ENCODE results near the gene CHRM4. TPM values are rescaled to one million over a fixed set of nuclear protein-coding genes. Genes with fewer than 3 reads are reported as not detected.

Gene CHRM4
- total RNA-seq, 1 donor from 2014 or later: 0.35 TPM

GRCh38 chr11:46392421-46393230 is 1.1 kb upstream of the CHRM4 start:
- Mint-ChIP-seq H3K27ac (peak overlapping the region; percentile 35), H3K27me3 (peaks cover 25% of the 10 kb centered on the region), H3K4me1 (peaks cover 24% of the 10 kb centered on the region), H3K9me3 (no peaks in the 10 kb centered on the region), H3K4me3 (peak overlapping the region; percentile 70), H3K36me3 (ENCODE audit: low read depth) (peaks cover 12% of the 10 kb centered on the region)
- intact Hi-C loops (cut with micrococcal nuclease): loop anchor here (1.0 to 2.0 kb wide), 3 partner anchors 11 to 508 kb away; partner anchors contain the start of genes DGKZ, MAPK8IP1 and MDK
- DNase-seq (peak; percentile 74), ATAC-seq (ENCODE audit: low read depth) (peak; percentile 90)
- CTCF ChIA-PET: interaction anchor here (1.5 to 1.8 kb wide), 2 partner anchors 24 to 97 kb away, joined by 4 read pairs; no protein-coding TSS in a partner anchor
- POLR2A ChIA-PET: no interaction called here
- TF ChIP-seq CTCF (IDR thresholded peaks at IDR 0.05): no peak

DNA sequence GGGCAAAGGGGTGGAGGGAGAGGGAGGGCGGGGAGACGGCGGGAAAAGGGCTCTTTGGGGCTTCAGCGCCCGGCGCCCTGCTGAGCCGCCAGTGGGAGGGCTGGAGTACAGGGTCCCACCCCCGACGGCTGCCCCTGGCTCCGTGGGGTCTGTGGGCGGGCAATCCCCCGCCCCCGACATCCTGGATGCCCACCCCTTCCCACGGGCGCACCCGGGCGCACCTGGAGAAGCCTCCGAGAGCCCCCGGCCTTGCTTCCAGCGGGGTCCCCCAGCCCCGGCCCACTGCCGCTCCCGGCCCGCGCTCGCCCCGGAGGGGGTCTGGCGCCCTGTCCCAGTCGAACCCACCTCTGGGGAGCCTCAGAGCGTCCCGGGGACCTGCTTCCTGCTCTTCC is 394 bp downstream of the CHRM4 start:
- DNase-seq: no peak
- no peak for TF ChIP-seq CTCF (IDR thresholded peaks at IDR 0.05)
- CTCF ChIA-PET: interaction anchor here (1.8 kb wide), 1 partner anchor 23 kb away, joined by 4 read pairs; no protein-coding TSS in a partner anchor
- Mint-ChIP-seq H3K27ac (no peak overlapping the region), H3K4me3 (no peak overlapping the region), H3K4me1 (peaks cover 24% of the 10 kb centered on the region), H3K9me3 (no peaks in the 10 kb centered on the region), H3K27me3 (peaks cover 37% of the 10 kb centered on the region), H3K36me3 (ENCODE audit: low read depth) (no peaks in the 10 kb centered on the region)
- intact Hi-C loops (cut with micrococcal nuclease): no loop called here
- POLR2A ChIA-PET: no interaction called here
- ATAC-seq (ENCODE audit: low read depth): no peak

DNA sequence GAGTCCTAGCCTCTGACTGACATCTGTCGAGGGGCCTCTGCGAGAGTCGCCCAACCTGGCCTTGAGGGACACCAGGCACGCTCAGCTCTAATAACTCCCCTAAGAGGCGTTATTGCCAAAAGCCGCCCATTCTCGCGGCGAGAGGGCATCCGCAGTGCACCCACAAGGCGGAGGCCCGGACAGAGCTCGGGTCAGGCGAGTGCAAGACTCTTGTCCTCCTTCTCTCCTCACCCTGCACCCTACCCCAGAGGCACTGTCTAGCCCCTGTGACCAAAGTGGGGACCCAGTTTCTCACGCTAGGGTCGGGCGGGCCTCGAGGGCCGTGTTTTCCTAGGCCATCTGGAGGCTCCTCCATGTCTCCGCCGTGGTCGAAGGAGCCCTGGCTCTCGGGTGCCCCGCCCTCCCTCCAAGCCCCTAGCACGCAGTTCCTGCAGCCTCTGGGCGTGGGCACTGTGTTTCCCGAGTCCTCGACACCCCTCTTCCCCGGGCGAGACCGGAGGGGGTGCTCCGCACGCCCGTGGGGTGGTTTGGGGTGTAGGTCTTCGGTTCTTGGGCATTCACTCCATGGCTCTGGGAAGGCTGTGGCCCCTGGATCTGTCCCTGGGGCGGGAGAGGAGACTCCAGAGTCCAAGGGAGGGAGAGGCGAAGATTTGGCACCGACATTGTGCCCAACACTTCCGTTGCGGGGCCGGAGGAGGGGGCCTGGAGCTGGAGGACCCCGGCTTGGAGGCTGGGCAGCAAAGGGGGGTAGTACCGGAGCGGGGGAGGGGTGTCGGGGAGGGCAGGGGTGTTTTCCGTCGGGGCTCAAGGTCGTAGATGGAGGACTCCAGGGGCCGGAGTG is 1.0 kb downstream of the CHRM4 start:
- Mint-ChIP-seq H3K27me3 (peaks cover 43% of the 10 kb centered on the region), H3K36me3 (ENCODE audit: low read depth) (no peaks in the 10 kb centered on the region), H3K4me3 (no peak overlapping the region), H3K9me3 (no peaks in the 10 kb centered on the region), H3K4me1 (peaks cover 24% of the 10 kb centered on the region), H3K27ac (no peak overlapping the region)
- CTCF ChIA-PET: no interaction called here
- no peak for DNase-seq
- no peak for TF ChIP-seq CTCF (IDR thresholded peaks at IDR 0.05)
- POLR2A ChIA-PET: no interaction called here
- no peak for ATAC-seq (ENCODE audit: low read depth)
- intact Hi-C loops (cut with micrococcal nuclease): no loop called here

GRCh38 chr11:46389450-46390330 is 1.9 kb downstream of the CHRM4 start:
- Mint-ChIP-seq H3K9me3 (no peaks in the 10 kb centered on the region), H3K4me1 (peaks cover 24% of the 10 kb centered on the region), H3K4me3 (peak overlapping the region; percentile 41), H3K36me3 (ENCODE audit: low read depth) (no peaks in the 10 kb centered on the region), H3K27me3 (peaks cover 50% of the 10 kb centered on the region), H3K27ac (no peak overlapping the region)
- ATAC-seq (ENCODE audit: low read depth) (peak; percentile 43), DNase-seq (peak; percentile 42)
- intact Hi-C loops (cut with micrococcal nuclease): loop anchor here (1.0 to 5.0 kb wide), 4 partner anchors 140 to 773 kb away; partner anchors contain the start of genes ATG13 and HARBI1
- CTCF ChIA-PET: interaction anchor here (1.6 kb wide), 1 partner anchor 133 kb away, joined by 3 read pairs; no protein-coding TSS in a partner anchor
- POLR2A ChIA-PET: no interaction called here
- TF ChIP-seq CTCF (IDR thresholded peaks at IDR 0.05): no peak

Data from activated B cell treated with CpG ODN at 0.5 μM for 24 hours (primary cell).